ENCODE data around the gene KLHL6.

Gene KLHL6

GRCh38 chr3:183566880-183567279, 11.4 kb upstream of the KLHL6 start:
- no peak for ATAC-seq
- no peak for DNase-seq

- ATAC-seq (no peak), DNase-seq (no peak)
These were observed 8.5 kb upstream of the KLHL6 start for GRCh38 chr3:183564046-183564445.

- no peak for DNase-seq
- no peak for ATAC-seq
These were observed 8.0 kb upstream of the KLHL6 start for GRCh38 chr3:183563536-183563874.

GRCh38 chr3:183560607-183561006, 5.1 kb upstream of the KLHL6 start:
- no peak for ATAC-seq

GRCh38 chr3:183558495-183558894, 3.0 kb upstream of the KLHL6 start:
- no peak for DNase-seq
- no peak for ATAC-seq

More at GRCh38 chr3:183560607-183561006, 5.1 kb upstream of the KLHL6 start:
- DNase-seq = no peak

- DNase-seq (no peak), ATAC-seq (no peak)
These were observed 1.2 kb upstream of the KLHL6 start for GRCh38 chr3:183556722-183557121.

GRCh38 chr3:183554377-183554776, 1.1 kb downstream of the KLHL6 start:
- peak; percentile 78 for ATAC-seq
- no peak for DNase-seq

GRCh38 chr3:183553334-183554026, 2.0 kb downstream of the KLHL6 start:
- no peak for ATAC-seq
- DNase-seq = peak; percentile 12

- ATAC-seq (no peak), DNase-seq (peak; percentile 32)
These were observed 3.6 kb downstream of the KLHL6 start for GRCh38 chr3:183551930-183552329.

GRCh38 chr3:183548262-183548769, 7.2 kb downstream of the KLHL6 start:
- ATAC-seq (no peak), DNase-seq (no peak)

GRCh38 chr3:183546625-183547024, 8.9 kb downstream of the KLHL6 start:
- no peak for ATAC-seq
- DNase-seq = no peak

- no peak for ATAC-seq
- DNase-seq = no peak
These were observed 9.8 kb downstream of the KLHL6 start for GRCh38 chr3:183545708-183546107.

GRCh38 chr3:183542355-183542754, 13.2 kb downstream of the KLHL6 start:
- no peak for ATAC-seq
- DNase-seq = no peak

GRCh38 chr3:183541738-183542137, 13.8 kb downstream of the KLHL6 start:
- ATAC-seq (peak; percentile 56), DNase-seq (no peak)

GRCh38 chr3:183541235-183541655, 14.3 kb downstream of the KLHL6 start:
- ATAC-seq = no peak
- DNase-seq = no peak

- ATAC-seq (peak; percentile 20), DNase-seq (no peak)
These were observed 14.8 kb downstream of the KLHL6 start for GRCh38 chr3:183540501-183541234.

- no peak for ATAC-seq
- DNase-seq = no peak
These were observed 15.7 kb downstream of the KLHL6 start for GRCh38 chr3:183539811-183540210.

- DNase-seq = no peak
- ATAC-seq = no peak
These were observed 17.0 kb downstream of the KLHL6 start for GRCh38 chr3:183538486-183538885.

- ATAC-seq (no peak), DNase-seq (no peak)
These were observed 18.2 kb downstream of the KLHL6 start for GRCh38 chr3:183537295-183537730.

- no peak for ATAC-seq
These were observed 19.1 kb downstream of the KLHL6 start for GRCh38 chr3:183536238-183536880.

GRCh38 chr3:183534249-183534648, 21.3 kb downstream of the KLHL6 start:
- DNase-seq (no peak), ATAC-seq (no peak)

More at GRCh38 chr3:183536238-183536880, 19.1 kb downstream of the KLHL6 start:
- no peak for DNase-seq

GRCh38 chr3:183533412-183534132, 21.9 kb downstream of the KLHL6 start:
- ATAC-seq (no peak), DNase-seq (no peak)

Data from stimulated activated naive CD8-positive, alpha-beta T cell treated with anti-CD3 and anti-CD28 coated beads, Interleukin-15, Interleukin-2, amounts not matched to agents 100 U/mL and 50 U/mL, for 24 hours (primary cell).